ENCODE measurements around the gene PHETA1.
A peak's percentile ranks its signal among the peaks of the same experiment; 100 is the strongest.
"Not testable (repeated sequence)": the region's sequence is repeated elsewhere in the genome, so short reads cannot be mapped to it uniquely, and the experiment has no call there.

Gene PHETA1

GRCh38 chr12:111405149-111405858 is 36.4 kb upstream of the PHETA1 start:
- peak overlapping the region; percentile 56 for H3K4me3 ChIP-seq (ENCODE audit: control insufficient read depth, low read depth, low read length)
- TF ChIP-seq CTCF (conservative IDR thresholded peaks at IDR 0.05; ENCODE audit: control insufficient read depth, insufficient read depth, low read depth, low read length), result peak; percentile 11

DNA sequence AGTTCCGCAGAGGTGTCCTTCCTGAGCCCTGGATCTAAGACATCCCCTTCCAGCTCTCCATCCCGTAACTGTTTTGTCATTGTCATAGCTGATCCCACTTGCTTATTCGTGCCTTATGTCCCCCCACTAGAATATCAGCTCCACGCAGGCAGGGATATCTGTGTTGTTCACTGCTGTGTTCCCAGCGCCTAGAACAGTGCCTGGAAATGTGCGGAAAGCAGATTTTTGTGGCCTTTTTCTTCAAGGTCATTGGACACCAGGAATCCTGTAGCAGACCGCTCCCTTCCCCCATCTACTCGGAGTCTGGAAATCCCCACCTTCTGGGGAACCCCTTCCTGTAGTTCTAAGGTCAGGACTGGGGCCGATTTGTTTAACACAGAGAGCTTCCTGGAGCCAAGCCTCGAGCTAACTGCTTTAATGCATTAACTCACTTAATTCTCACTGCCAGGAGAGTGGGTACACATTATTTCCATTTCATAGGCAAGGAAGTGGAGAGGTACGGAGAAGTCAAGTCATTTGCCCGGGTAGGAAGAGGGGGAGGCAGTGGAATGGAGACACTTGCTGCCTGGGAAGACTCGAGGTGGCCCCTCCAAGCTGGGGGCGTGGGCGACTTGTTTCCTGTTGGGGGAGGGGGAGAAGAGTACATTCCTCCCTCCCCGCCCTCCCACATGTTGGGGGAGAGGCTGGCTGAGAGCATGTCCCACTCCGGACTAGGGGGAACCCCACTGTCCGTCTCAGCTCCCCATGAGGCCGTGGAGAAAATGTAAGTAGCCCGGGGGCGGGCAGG is 35.7 kb upstream of the PHETA1 start:
- DNase-seq (ENCODE audit: low read depth), result no peak
- peak overlapping the region; percentile 56 for H3K4me3 ChIP-seq (ENCODE audit: control insufficient read depth, low read depth, low read length)
- no peak for TF ChIP-seq CTCF (conservative IDR thresholded peaks at IDR 0.05; ENCODE audit: control insufficient read depth, insufficient read depth, low read depth, low read length)

More at GRCh38 chr12:111405149-111405858, 36.4 kb upstream of the PHETA1 start:
- peak; percentile 83 for DNase-seq (ENCODE audit: low read depth)

DNA sequence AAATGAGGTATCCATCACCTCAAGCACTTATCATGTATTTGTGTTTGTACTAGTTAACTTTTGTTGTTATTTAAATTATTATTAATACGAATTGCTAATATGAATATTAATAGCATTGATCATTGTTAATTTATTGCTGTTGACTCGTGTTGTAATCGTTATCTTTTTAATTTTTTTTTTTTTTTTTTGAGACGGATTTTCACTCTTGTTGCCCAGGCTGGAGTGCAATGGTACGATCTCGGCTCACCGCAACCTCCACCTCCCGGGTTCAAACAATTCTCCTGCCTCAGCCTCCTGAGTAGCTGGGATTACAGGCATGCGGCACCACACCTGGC is 33.6 kb upstream of the PHETA1 start:
- not testable (repeated sequence) for DNase-seq (ENCODE audit: low read depth); H3K4me3 ChIP-seq (ENCODE audit: control insufficient read depth, low read depth, low read length)

GRCh38 chr12:111401167-111401605 is 32.3 kb upstream of the PHETA1 start:
- DNase-seq (ENCODE audit: low read depth), result no peak
- H3K4me3 ChIP-seq (ENCODE audit: control insufficient read depth, low read depth, low read length), result no peak overlapping the region
- TF ChIP-seq CTCF (conservative IDR thresholded peaks at IDR 0.05; ENCODE audit: control insufficient read depth, insufficient read depth, low read depth, low read length), result no peak

GRCh38 chr12:111399741-111400404 is 31.0 kb upstream of the PHETA1 start:
- H3K4me3 ChIP-seq (ENCODE audit: control insufficient read depth, low read depth, low read length); DNase-seq (ENCODE audit: low read depth): not testable (repeated sequence)

- no peak for TF ChIP-seq CTCF (conservative IDR thresholded peaks at IDR 0.05; ENCODE audit: control insufficient read depth, insufficient read depth, low read depth, low read length)
- no peak for DNase-seq (ENCODE audit: low read depth)
- H3K4me3 ChIP-seq (ENCODE audit: control insufficient read depth, low read depth, low read length), result no peak overlapping the region
Measured at GRCh38 chr12:111398530-111398929, 29.6 kb upstream of the PHETA1 start.

DNA sequence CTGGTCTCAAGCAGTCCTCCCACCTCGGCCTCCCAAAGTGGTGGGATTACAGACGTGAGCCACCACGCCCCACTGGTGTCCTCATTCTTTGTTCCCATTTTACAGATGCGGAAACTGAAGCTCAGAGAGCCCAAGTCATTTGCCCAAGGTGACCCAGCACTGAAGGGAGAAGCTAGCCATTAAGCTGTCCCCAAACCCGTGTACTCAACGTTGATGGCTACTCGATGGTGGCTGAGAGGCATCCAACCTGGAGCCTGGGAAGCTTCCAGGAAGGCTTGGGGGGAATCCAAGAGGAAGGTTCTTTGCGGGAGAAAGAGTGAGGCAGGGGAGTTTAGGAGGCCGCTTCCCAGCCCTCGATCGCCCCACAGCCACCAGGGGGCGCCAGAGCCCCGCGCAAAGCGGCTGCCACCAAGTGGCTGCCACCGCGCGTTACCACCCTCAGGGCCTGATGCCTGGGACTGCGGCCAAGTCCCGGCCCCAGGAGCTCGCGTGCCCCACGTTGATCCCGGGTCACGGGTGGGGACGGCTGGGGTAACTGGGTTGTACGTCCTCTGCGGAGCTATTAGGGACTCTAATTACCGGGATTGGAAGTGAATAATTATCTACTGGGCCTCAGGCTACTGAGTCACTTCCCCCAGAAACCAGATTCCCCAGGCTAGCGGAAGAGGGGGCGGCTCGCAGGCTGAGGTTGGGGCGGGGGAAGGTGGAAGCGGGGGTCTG is 28.0 kb upstream of the PHETA1 start:
- DNase-seq (ENCODE audit: low read depth), result peak; percentile 74
- peak; percentile 86 for TF ChIP-seq CTCF (conservative IDR thresholded peaks at IDR 0.05; ENCODE audit: control insufficient read depth, insufficient read depth, low read depth, low read length)
- peak overlapping the region; percentile 42 for H3K4me3 ChIP-seq (ENCODE audit: control insufficient read depth, low read depth, low read length)

DNA sequence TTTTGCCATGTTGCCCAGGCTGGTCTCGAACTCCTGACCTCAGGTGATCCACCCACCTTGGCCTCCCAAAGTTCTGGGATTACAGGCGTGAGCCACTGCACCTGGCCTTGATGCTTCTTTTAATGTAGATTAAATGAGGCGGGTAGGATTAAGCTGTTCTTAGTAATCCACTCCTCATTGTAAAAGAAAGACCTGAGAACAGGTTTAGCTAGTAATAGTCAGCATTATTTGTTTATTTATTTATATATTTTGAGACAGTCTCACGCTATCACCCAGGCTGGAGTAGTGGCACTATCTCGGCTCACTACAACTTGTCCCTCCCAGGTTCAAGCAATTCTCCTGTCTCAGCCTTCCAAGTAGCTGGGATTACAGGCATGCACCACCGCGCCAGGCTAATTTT is 27.4 kb upstream of the PHETA1 start:
- not testable (repeated sequence) for DNase-seq (ENCODE audit: low read depth); H3K4me3 ChIP-seq (ENCODE audit: control insufficient read depth, low read depth, low read length)

Measured in fibroblast of mammary gland (primary cell).